Activated T-cell treated with anti-CD3 and anti-CD28 coated beads for 1 hour (primary cell): ENCODE measurements around the gene EOGT.

Experiments
- DNase-seq: peaks from one replicate; pipeline ENCODE4 v3.0.0-alpha.2; 2020; ENCODE audit warnings: low read depth

EOGT gene

GRCh38 chr3:68963376-68963775 is 50.1 kb downstream of the EOGT start:
- no peak for DNase-seq

GRCh38 chr3:68958932-68959331 is 54.6 kb downstream of the EOGT start:
- no peak for DNase-seq

GRCh38 chr3:68957895-68958294 is 55.6 kb downstream of the EOGT start:
- no peak for DNase-seq

- DNase-seq: no peak
Measured at GRCh38 chr3:68953816-68954444, 59.6 kb downstream of the EOGT start.

GRCh38 chr3:68945225-68945624 is 68.3 kb downstream of the EOGT start:
- DNase-seq: no peak

GRCh38 chr3:68943753-68944500 is 69.6 kb downstream of the EOGT start:
- DNase-seq: no peak

- DNase-seq: no peak
Measured at GRCh38 chr3:68941055-68941454, 72.4 kb downstream of the EOGT start.

- no peak for DNase-seq
Measured at GRCh38 chr3:68936856-68937255, 76.6 kb downstream of the EOGT start.

- DNase-seq: no peak
Measured at GRCh38 chr3:68935778-68936177, 77.7 kb downstream of the EOGT start.

GRCh38 chr3:68931406-68932149 is 81.9 kb downstream of the EOGT start:
- DNase-seq: no peak
